ENCODE measurements around the gene C19orf53. TPM values are rescaled to one million over a fixed set of nuclear protein-coding genes. Genes with fewer than 3 reads are reported as not detected.

C19orf53 gene
- polyA plus RNA-seq, 1 donor (not counting 4 experiments of a cell fraction or from before 2014, with no cell fraction given), result 143 TPM

DNA sequence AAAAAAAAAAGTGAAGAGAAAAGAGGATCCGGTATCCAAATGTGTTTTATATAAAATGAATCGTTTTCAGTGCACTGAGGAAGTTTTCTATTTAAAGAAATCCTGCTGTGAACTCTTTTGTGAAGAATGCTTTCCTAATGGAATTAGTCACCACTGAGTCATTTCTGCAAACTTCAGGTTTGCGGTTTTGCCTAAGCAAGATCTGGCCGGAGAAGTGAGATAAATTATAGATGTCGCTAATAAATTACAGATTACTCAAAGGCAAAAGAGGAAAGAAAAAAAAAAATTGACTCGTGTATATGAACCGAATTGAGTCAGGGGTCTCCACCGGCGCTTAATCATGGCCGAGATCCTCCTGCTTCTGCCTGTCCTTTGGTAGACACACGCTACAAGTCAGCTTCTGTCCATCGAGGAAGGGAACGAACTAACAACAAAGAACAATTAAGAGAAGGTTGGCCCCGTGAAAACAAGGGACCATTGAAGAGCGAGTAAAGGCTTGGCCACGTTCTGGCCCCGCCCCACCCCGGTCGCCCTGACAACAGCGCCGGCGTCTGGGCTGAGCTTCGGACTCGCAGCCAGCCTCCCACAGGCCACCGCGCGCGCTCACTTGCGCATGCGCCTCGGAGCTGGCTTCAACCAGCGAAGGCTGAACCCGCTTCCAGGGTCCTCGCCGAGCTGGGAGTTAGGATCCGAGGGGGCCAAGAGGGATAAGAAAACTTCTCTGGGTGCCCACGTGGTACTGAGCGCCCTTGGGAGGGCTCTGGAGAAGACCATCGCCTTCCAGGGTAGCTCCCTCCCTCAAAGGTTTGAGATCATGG lies 42.9 kb upstream of the C19orf53 start:
- Histone ChIP-seq H3K27me3 (ENCODE audit: control insufficient read depth, extremely low read depth, insufficient read depth, low read length) (no peaks in the 10 kb centered on the region), H3K36me3 (ENCODE audit: control insufficient read depth in 2 of 2, extremely low read depth in 1 of 2, insufficient read depth in 2 of 2, low read length in 2 of 2) (no peaks in the 10 kb centered on the region), H4K20me1 (ENCODE audit: control insufficient read depth, extremely low read depth, insufficient read depth, low read length) (no peaks in the 10 kb centered on the region), H3K9ac (ENCODE audit: control insufficient read depth, extremely low read depth, insufficient read depth, low read length) (peak overlapping the region; percentile 98), H3K79me2 (ENCODE audit: control insufficient read depth, insufficient read depth, low read length) (peaks cover 6% of the 10 kb centered on the region), H3K4me2 (ENCODE audit: control insufficient read depth, extremely low read depth, insufficient read depth, low read depth, low read length) (peak overlapping the region; percentile 100), H2AFZ (ENCODE audit: control insufficient read depth, low read length) (peak overlapping the region; percentile 93), H3K4me1 (ENCODE audit: control insufficient read depth, extremely low read depth, insufficient read depth, low read length) (peaks cover 17% of the 10 kb centered on the region), H3K27ac (ENCODE audit: control insufficient read depth, insufficient read depth, low read length) (peak overlapping the region; percentile 99), H3K9me1 (ENCODE audit: control insufficient read depth, extremely low read depth, insufficient read depth, low read length) (no peaks in the 10 kb centered on the region), H3K4me3 (ENCODE audit: control insufficient read depth in 2 of 3, extremely low read depth in 1 of 3, insufficient read depth in 2 of 3, low read depth in 1 of 3, low read length in 3 of 3) (peak overlapping the region; percentile 65 to 96 (median 92)), H3K9me3 (ENCODE audit: control insufficient read depth, low read depth, low read length) (no peaks in the 10 kb centered on the region)
- dilution Hi-C loops (cut with MboI; ENCODE audit: extremely low pct_ligation_motif_present, low sequenced_read_pairs), result no loop called here
- no peak for TF ChIP-seq EZH2 (IDR thresholded peaks at IDR 0.05; ENCODE audit: low read length)
- TF ChIP-seq, protein P1, sequence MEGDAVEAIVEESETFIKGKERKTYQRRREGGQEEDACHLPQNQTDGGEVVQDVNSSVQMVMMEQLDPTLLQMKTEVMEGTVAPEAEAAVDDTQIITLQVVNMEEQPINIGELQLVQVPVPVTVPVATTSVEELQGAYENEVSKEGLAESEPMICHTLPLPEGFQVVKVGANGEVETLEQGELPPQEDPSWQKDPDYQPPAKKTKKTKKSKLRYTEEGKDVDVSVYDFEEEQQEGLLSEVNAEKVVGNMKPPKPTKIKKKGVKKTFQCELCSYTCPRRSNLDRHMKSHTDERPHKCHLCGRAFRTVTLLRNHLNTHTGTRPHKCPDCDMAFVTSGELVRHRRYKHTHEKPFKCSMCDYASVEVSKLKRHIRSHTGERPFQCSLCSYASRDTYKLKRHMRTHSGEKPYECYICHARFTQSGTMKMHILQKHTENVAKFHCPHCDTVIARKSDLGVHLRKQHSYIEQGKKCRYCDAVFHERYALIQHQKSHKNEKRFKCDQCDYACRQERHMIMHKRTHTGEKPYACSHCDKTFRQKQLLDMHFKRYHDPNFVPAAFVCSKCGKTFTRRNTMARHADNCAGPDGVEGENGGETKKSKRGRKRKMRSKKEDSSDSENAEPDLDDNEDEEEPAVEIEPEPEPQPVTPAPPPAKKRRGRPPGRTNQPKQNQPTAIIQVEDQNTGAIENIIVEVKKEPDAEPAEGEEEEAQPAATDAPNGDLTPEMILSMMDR (optimal IDR thresholded peaks at IDR 0.05 in 1 of 3, IDR thresholded peaks at IDR 0.05 in 1 of 3, conservative IDR thresholded peaks at IDR 0.05 in 1 of 3; ENCODE audit: extremely low read depth in 1 of 3, insufficient read depth in 2 of 3, low read length in 3 of 3), result no peak
- DNase-seq (ENCODE audit: low read depth, low spot score) (peak; percentile 63), FAIRE-seq (peak; percentile 77)

DNA sequence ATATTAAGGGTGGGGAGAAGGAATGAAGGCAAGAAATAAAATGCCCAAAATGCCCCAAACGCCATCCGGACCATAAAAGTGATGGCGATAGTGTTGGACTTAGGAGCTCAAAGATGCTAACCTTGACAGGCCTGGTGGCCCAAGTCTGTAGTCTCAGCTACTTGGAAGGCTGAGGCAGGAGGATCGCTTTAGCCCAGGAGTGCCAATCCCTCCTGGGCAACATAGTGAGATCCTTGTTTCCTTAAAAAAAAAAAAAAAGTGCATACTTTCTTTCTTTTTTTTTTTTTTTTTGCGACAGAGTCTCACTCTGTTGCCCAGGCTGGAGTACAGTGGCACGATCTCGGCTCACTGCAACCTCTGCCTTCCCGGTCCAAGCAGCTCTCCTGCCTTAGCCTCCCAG lies 41.9 kb upstream of the C19orf53 start:
- H3K27ac ChIP-seq (ENCODE audit: control insufficient read depth, insufficient read depth, low read length), result peak overlapping the region; percentile 99
- FAIRE-seq (no peak), DNase-seq (ENCODE audit: low read depth, low spot score) (no peak)
- dilution Hi-C loops (cut with MboI; ENCODE audit: extremely low pct_ligation_motif_present, low sequenced_read_pairs), result no loop called here
- H3K79me2 ChIP-seq (ENCODE audit: control insufficient read depth, insufficient read depth, low read length), result peaks cover 6% of the 10 kb centered on the region
- no peaks in the 10 kb centered on the region for H3K9me1 ChIP-seq (ENCODE audit: control insufficient read depth, extremely low read depth, insufficient read depth, low read length)
- peaks cover 0 to 1% of the 10 kb centered on the region in 2 experiments for H3K36me3 ChIP-seq (ENCODE audit: control insufficient read depth in 2 of 2, extremely low read depth in 1 of 2, insufficient read depth in 2 of 2, low read length in 2 of 2)
- H4K20me1 ChIP-seq (ENCODE audit: control insufficient read depth, extremely low read depth, insufficient read depth, low read length), result no peaks in the 10 kb centered on the region
- TF ChIP-seq, protein P1 (optimal IDR thresholded peaks at IDR 0.05 in 1 of 3, IDR thresholded peaks at IDR 0.05 in 1 of 3, conservative IDR thresholded peaks at IDR 0.05 in 1 of 3; ENCODE audit: extremely low read depth in 1 of 3, insufficient read depth in 2 of 3, low read length in 3 of 3), result no peak
- no peak for TF ChIP-seq EZH2 (IDR thresholded peaks at IDR 0.05; ENCODE audit: low read length)
- H3K4me2 ChIP-seq (ENCODE audit: control insufficient read depth, extremely low read depth, insufficient read depth, low read depth, low read length), result peak overlapping the region; percentile 100
- no peaks in the 10 kb centered on the region for H3K9me3 ChIP-seq (ENCODE audit: control insufficient read depth, low read depth, low read length)
- H3K4me3 ChIP-seq (ENCODE audit: control insufficient read depth in 2 of 3, extremely low read depth in 1 of 3, insufficient read depth in 2 of 3, low read depth in 1 of 3, low read length in 3 of 3), result peak overlapping the region; percentile 65 to 96 (median 92)
- H2AFZ ChIP-seq (ENCODE audit: control insufficient read depth, low read length), result no peak overlapping the region
- peak overlapping the region; percentile 98 for H3K9ac ChIP-seq (ENCODE audit: control insufficient read depth, extremely low read depth, insufficient read depth, low read length)
- H3K27me3 ChIP-seq (ENCODE audit: control insufficient read depth, extremely low read depth, insufficient read depth, low read length), result no peaks in the 10 kb centered on the region
- peaks cover 17% of the 10 kb centered on the region for H3K4me1 ChIP-seq (ENCODE audit: control insufficient read depth, extremely low read depth, insufficient read depth, low read length)
